Measurements from ENCODE around the gene ANXA2.
"Not testable (repeated sequence)": the region's sequence is repeated elsewhere in the genome, so short reads cannot be mapped to it uniquely, and the experiment has no call there.

ANXA2 gene

GRCh38 chr15:60343221-60343970 lies 54.4 kb downstream of the ANXA2 start:
- no peak for DNase-seq (ENCODE audit: low read depth)

- DNase-seq (ENCODE audit: low read depth): no peak
These were observed 57.4 kb downstream of the ANXA2 start for GRCh38 chr15:60340207-60340921.

- no peak for DNase-seq (ENCODE audit: low read depth)
These were observed 58.5 kb downstream of the ANXA2 start for GRCh38 chr15:60339236-60339635.

DNA sequence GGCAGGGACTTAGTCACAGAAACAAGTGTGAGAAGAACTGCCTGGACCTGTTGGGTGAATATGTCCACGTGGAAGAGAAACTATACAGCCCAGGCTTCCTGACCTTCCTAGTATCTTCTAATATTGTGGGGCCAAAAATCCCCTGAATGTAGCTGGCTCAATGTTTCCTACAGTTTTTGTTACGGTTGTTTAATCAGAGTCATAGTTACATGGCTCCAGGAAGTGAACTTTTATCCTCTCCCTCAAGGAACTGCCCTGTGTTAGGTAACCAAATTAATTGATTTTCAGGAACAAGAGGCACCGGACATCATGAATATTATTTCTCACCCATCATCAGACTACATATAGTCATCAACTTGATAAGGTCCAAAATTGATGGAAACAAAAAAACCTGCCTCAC lies 59.0 kb downstream of the ANXA2 start:
- no peak for DNase-seq (ENCODE audit: low read depth)

GRCh38 chr15:60337076-60337475 lies 60.7 kb downstream of the ANXA2 start:
- DNase-seq (ENCODE audit: low read depth): no peak

DNA sequence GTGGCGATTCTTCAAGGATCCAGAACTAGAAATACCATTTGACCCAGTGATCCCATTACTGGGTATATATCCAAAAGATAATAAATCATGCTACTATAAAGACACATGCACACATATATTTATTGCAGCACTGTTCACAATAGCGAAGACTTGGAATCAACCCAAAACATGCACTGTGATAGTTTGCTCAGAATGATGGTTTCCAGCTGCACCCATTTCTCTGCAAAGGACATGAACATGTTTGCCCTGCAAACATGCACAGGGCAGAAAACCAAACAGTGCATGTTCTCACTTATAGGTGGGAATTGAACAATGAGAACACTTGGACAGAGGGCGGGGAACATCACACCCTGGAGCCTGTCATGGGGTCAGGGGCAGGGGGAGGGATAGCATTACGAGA lies 62.5 kb downstream of the ANXA2 start:
- DNase-seq (ENCODE audit: low read depth): not testable (repeated sequence)

GRCh38 chr15:60328852-60329443 lies 68.8 kb downstream of the ANXA2 start:
- no peak for DNase-seq (ENCODE audit: low read depth)

- no peak for DNase-seq (ENCODE audit: low read depth)
These were observed 70.7 kb downstream of the ANXA2 start for GRCh38 chr15:60326824-60327654.

- DNase-seq (ENCODE audit: low read depth): no peak
These were observed 71.4 kb downstream of the ANXA2 start for GRCh38 chr15:60326343-60326742.

GRCh38 chr15:60325905-60326304 lies 71.9 kb downstream of the ANXA2 start:
- DNase-seq (ENCODE audit: low read depth): no peak

GRCh38 chr15:60324706-60325438 lies 72.9 kb downstream of the ANXA2 start:
- no peak for DNase-seq (ENCODE audit: low read depth)

DNA sequence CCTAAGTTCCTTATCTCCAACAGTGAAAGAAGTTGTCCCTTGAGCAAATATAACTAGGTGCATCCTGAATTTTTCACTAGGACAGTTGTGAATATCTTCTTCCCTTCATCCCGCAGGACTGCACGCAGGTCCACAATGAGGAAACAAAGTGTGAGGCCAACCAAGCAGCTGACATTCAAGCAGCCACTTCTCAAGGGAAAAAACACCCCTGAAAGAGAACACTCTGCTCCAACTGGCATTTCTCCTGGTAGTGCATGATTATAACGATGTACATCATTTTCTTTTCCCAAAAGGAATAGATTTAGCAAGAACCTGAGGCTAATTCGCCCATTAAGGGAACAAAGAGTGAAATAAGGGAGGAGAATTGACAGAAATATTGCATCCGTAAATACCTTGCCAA lies 74.5 kb downstream of the ANXA2 start:
- no peak for DNase-seq (ENCODE audit: low read depth)

- no peak for DNase-seq (ENCODE audit: low read depth)
These were observed 77.4 kb downstream of the ANXA2 start for GRCh38 chr15:60320365-60320764.

DNA sequence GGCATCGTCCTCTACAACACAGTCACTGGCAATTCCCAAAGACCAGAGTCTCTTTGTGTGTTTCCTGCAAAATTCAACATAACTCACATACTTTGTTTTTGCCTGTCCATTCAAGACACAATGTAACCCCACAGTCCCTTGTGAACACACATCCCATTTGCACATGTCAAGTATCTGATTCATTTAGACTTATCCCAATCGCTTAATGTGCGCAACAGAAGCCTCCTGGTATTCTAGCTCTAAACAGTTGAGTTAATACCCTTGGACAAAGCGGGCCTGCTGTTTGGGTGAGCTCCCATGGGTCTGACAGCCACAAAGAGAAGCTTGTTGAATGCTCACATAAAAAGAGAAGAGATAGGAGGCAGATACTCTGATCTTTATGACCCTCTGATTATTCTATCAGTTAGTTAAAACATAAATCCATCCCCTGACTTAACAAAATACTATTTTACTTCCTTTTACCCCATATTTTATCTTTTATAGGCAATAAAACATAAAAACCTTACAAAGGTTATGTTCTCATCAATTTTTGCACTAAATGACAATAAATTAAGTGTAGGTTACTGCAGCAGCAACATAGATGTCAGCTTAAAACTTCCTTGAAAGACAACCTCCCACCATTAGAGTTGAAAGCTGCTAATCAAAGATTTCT lies 79.4 kb downstream of the ANXA2 start:
- DNase-seq (ENCODE audit: low read depth): no peak

DNA sequence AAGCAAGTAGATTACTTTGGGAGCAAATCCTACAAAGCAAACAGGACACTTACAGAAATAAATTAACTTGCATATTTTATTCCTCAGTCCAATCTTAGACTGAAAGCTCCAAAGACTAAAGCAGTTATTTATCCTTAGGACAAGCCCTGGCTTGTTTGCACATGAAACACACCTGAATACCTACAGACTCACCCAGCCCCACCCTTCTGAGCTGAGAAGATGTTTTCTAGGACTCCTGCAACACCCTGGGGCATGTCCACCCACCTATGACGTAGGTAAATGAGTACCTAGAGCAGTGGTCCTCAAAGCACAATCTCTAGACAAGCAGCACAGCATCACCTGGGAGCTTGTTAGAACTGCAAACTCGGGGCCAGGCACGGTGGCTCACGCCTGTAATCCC lies 80.8 kb downstream of the ANXA2 start:
- DNase-seq (ENCODE audit: low read depth): no peak

DNA sequence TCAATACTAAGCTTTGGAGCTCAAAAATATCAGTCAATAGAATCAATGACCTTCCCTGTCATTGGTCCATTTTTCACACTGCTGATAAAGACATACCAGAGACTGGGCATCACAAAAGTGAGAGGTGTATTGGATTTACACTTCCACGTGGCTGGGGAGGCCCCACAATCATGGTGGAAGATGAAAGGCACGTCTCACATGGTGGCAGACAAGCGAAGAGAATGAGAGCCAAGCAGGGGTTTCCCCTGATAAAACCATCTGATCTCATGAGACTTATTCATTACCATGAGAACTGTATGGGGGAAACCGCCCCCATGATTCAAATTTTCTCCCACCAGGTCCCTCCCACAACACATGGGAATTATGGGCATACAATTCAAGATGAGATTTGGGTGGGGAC lies 81.9 kb downstream of the ANXA2 start:
- DNase-seq (ENCODE audit: low read depth): no peak

DNA sequence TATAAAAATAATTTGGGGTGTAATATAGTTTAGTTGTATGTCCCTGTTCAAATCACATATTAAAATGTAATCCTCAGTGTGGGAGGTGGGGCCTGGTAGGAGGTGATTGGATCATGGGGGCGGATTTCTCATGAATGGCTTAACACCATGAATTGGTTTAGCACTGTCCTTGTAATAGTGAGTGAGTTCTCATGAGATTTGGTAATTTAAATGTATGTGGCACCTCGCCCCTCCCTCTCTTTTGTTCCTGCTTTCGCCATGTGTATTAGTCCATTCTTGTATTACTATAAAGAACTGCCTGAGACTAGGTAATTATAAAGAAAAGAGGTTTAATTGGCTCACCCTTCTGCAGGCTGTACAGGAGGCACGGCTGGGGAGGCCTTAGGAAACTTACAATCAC lies 83.9 kb downstream of the ANXA2 start:
- no peak for DNase-seq (ENCODE audit: low read depth)

GRCh38 chr15:60307034-60307433 lies 90.8 kb downstream of the ANXA2 start:
- DNase-seq (ENCODE audit: low read depth): no peak

DNA sequence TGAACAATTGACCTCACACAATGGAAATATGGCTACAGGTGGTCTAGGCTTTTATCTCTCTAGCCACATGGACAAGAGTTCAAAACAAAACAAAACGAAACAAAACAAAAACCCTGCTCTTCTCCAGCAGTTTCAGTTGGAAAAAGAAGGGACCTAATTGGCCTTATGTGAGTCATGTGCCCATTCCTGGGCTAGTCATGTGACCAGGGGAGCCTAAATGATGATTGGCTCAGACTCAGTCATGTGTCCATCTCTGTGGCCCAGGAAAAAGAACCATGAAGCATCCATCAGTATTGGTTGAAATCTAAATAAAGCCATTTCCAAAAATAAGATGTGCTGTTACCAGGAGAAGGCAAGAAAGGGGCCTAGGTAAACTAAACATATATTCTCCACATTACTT lies 96.8 kb downstream of the ANXA2 start:
- no peak for DNase-seq (ENCODE audit: low read depth)

GRCh38 chr15:60299452-60300047 lies 98.2 kb downstream of the ANXA2 start:
- no peak for DNase-seq (ENCODE audit: low read depth)
